NCI-H2081 treated with DMSO at 0.1 percent for 48 hours (cell line): ENCODE data around the gene GARIN3.
"Not testable (repeated sequence)": the region's sequence is repeated elsewhere in the genome, so short reads cannot be mapped to it uniquely, and the experiment has no call there.

Source experiments
- DNase-seq: peaks from one replicate; lab custom pipeline; 2025; lab: John Stamatoyannopoulos, UW

The GARIN3 gene

DNA sequence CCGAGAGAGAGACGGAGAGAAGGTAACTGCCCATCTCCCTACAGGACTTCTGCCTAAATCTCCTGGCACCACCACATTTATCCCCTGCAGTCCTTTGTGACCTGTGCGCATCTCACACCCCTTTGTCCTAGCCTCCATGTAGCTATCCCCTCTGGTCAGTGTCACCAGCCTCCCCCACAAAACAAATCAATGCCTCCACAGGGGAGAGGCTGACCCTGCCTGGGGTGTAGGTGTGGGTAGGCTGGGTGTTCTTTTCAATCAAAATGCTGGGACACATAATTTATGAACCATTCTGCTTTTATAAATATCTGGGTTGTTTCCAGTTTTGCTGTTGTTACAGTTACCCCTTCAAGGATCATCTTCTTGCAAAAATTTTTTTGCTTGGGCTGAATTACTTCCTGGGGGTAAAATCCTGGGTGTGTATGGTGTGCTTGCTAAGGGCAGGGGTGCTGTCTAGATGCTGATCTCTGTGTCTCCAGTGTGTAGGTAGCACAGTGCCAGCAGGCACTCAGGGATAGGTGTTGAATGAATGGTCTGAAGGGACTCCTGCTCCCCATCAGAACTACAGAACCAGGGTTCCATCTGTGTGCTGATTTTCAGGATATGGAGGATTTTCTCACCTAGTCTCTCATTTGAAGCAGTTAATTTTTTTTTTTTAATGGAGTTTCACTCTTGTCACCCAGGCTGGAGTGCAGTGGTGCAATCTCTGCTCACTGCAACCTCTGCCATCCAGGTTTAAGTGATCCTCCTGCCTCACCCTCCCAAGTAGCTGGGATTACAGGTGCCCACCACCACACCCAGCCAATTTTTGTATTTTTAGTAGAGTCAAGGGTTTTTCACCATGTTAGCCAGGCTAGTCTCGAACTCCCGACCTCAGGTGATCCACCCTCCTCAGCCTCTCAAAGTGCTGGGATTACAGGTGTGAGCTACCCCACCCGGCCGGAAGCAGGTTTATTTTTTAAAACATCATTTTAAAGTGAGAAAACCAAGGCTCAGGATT lies at the start of gene GARIN3:
TSS of gene GARIN3 (minus strand) at position 51 of the 1,000 bp plus-strand sequence. CDS start 96 bp downstream, outside the sequence.
- no peak for DNase-seq

DNA sequence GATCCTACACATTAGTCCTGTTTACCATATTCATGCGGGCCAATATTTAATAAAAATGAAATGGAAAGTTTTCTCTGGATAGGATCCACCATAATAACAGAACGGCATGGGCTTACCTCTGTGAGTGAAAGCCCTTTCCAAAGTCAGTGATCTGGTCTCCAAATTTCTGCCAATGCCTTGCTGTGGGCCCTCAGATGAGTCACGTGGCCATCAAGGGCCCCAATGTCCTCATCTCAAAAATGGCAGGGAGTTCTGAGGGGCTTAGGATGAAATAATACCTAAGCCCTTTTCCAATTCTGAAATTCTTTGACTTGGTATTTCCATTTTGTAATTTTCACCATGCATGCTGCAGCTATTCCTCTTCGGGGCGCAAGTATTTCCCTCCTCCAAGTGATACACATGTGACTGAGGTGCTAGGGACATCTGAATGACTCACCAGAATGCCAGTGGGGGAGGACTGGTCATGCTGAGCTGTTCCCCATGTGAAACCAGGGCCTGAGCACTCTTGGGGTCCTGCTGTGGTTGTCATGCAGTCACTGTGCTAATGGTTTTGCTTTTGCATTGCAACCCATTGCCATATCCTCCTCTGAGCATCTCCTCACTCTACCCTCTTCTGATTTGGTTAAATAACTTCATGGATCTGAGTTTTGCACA lies 49.6 kb upstream of the GARIN3 start:
- DNase-seq: no peak

DNA sequence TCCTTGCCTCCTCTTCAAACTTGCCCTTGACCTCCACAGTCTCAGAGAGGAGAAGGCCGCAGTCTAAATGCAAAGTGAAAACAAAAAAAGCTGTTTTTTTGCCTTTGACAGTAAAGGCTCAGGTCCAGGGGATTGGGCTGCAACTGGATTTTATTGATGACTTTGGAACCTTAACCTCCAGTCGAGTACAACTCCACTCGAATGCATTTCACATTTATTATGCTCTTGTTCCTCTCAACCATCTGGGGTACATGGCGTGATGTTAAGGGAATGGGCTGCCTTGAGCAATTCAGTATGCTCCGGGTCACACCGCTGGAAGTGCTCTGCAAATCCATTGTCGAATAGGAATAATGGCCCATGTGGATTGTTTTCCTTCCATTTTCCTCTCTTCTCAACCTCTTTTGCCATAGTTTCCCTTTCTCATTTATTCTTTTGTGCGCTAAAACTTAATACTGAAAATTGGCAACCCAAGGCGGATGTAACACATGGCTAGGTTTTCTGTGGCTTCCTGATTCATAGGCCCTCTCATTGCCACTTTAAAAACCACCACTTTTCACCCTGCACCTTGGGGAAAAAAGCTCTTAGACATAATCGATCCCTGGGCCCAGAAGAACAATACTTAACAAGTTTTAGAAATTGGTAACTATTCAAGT lies 48.9 kb upstream of the GARIN3 start:
- DNase-seq: no peak

DNA sequence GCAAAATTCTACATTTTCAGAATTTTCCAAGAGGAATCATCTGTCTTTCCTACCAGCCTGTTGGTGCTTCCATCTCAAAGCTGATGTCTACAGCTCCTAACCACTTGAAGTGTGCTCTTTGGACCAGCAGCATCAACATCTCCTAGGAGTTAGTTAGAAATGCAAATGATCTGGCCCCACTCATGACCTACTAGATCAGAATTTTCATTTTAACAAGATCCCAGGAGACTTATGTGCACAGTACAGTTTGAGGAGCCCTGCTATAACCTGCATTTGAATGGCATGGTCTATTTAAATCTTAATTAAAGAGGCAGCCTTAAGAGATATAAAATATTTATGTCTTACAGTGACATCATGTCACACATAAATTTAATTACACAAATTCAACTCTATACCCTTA lies 48.4 kb upstream of the GARIN3 start:
- no peak for DNase-seq

DNA sequence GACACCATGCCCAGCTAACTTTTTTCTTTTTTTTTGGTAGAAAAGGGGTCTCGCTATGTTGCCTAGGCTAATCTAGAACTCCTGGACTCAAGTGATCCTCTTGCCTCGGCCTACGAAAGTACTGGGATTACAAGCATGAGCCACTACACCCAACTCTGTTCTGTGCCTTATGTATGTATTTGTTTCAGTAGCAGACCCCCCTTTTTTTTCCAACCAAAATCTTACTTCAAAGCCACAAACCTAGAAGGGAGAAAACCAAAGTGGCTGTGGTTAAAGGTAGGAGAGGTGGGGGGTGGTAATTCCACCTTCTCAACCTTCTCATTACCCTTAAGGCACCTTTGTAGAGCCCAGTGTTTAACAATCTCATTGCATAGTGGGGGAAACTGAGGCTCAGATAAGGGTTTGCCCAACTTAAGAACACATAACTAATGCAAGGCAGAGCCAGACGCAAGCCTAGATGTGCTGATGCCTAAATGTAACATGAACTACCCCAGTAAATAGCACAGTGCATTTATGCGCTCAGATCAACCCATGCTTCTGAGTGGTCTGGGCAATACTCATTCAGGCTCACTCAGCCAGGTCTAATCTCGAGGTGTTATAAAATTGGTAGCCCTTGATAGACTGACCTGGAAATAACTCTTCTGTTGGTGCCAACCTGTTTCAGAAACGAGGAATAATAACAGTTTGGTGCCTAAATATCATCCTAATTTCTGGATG lies 47.6 kb upstream of the GARIN3 start:
- no peak for DNase-seq

DNA sequence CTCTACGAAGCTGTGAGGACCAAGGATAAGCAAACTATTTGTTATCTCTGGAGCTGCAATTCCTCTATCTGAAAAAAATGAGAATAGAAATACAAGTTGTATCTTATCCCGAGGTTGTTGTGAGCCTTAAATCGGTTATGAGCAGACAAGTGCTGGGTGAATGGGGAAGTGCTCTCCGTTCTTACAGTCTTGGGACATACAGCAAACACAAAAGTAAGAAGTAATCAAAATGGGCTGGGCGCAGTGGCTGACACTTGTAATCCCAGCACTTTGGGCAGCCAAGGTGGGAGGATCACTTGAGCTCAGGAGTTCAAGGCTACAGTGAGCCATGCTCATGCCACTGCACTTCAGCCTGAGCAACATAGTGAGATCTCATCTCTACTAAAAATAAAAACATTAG lies 46.2 kb upstream of the GARIN3 start:
- DNase-seq: no peak

DNA sequence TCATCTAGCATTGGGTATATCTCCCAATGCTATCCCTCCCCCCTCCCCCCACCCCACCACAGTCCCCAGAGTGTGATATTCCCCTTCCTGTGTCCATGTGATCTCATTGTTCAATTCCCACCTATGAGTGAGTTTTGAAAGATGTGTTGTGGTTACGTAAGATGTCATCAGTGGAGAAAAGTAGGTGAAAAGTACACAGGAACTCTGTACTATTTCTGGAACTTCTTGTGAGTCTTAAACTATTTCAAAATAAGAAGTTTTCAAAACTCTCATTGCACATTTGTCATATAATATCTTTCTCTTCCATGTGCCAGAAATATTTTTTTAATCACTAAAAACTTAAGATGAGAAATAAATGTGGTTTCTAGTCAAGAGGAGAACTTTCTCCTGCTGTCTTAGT lies 44.6 kb upstream of the GARIN3 start:
- not testable (repeated sequence) for DNase-seq

DNA sequence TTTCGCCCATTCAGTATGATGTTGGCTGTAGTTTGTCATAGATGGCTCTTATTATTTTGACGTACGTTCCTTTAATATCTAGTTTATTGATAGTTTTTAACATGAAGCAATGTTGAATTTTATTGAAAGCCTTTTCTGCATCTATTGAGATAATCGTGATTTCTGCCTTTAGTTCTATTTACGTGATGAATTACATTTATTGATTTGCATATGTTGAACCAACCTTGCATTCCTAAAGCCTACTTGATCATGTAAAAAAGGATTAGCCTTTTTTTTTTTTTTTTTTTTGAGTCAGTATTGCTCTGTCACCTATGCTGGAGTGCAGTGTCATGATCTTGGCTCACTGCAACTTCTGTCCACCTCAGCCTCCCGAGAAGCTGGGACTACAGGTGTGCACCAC lies 39.6 kb upstream of the GARIN3 start:
- DNase-seq: no peak

DNA sequence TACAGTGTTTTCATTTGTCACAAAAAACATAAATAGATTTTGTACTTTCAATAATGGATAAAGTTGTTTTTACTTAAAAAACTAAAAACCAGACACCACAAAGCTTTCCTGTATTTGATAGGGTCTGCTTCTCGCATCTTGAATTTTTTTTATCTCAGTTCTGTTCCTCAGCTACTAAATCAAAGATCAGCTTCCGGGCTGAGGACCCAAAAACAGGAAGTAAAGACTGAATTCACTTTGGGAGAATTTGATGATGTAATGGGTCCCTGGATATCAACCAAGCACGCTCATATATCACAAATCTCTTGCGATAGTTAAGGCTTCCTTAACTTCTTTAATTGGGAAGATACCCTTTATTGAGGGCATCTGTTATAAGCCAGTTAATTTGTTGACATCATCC lies 38.7 kb upstream of the GARIN3 start:
- DNase-seq: no peak

DNA sequence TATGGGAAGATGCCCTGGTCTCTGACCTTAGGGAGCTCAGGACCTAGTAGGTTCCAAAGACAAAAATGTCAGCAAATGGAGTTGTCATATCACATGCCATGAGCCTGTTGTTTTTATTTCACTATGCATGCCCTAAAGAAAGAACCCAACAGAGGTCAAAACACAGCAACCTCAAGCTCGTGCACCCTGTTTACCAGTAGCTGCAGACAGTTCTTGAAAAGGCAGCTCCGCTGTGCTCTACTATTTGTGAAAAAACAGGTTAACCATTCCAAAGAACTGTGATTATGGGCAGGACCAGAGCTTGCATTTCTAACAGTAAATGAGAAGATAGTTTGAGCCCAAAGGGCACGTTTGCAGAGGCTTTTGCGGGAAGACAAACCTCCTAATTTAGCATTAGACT lies 37.4 kb upstream of the GARIN3 start:
- no peak for DNase-seq

DNA sequence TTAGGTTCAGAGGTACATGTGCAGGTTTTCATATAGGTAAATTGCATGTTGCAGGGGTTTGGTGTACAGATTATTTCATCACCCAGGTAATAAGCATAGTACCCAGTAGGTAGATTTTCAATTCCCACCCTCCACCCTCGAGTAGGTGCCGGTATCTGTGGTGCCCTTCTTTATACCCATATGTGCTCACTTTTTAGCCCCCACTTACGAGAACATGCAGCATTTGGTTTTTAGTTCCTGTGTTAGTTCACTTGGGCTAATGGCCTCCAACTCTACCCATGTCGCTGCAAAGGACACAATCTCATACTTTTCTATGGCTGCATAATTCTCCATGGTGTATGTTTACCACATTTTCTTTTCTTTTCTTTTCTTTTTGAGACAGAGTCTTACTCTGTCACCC lies 35.8 kb upstream of the GARIN3 start:
- DNase-seq: no peak

DNA sequence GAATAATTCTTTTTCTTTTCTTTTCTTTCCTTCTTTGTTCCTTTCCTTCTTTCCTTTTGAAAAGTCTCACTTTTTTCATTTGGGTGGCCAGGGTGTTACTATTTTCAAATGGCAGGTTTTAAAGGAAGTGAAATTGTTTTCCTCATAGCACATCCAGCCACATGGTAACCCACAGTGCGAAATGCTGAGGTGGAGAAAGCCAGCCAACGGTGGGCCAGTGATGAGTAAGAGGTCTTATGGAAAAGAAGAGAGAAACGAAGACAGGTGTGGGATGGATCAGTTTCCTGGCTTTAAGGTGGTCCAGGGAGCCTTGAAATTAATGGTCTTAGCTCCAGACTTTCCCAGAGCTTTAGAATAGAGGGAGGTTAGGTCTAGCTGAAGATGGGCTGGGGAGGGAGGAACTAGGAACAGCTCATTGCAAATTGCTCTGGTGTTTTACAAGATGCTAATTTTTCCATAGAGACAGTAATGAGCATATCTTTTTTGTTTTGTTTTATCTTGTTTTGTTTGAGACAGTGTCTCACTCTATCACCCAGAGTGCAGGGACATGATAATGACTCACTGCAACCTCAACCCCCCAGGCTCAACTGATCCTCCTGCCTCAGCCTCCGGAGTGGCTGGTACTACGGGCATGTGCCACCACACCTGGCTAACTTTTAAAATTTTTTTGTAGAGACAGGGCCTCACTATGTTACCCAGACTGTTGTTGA lies 32.4 kb upstream of the GARIN3 start:
- DNase-seq: no peak

DNA sequence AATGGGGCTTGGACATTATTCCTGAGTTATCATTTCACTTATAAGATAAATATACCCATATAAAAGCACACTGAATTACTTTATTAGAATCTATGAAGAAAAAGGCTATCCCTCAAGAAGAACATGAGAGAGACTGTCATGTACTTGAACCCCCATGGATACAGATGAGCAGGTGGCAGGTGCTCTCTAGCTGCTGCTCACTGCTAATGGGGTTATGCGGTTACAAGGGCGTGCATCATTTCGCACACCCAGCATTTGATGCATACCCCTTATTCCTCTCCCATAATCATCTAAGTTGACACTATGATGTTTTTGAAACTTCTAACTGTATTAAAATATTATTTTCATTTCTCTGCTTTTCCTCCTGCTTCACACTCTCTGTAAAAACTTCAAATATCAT lies 31.0 kb upstream of the GARIN3 start:
- no peak for DNase-seq

DNA sequence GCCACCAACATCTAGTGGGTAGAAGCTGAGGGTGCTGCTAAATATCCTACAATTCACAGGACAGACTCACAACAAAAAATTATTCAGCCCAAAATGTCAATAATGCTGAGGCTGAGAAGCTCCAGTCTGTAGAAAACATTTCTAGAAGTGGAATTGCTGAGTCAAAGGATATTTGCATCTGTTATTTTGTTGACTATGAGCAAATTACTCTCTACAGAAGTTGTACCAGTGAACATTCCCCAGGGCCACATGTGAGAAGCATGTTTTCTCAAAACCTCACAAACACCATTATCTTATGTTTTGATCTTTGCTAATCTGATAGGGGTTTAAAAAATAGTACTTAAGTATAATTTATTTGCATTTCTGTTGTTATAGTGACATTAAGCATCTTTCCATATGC lies 30.0 kb upstream of the GARIN3 start:
- DNase-seq: no peak

DNA sequence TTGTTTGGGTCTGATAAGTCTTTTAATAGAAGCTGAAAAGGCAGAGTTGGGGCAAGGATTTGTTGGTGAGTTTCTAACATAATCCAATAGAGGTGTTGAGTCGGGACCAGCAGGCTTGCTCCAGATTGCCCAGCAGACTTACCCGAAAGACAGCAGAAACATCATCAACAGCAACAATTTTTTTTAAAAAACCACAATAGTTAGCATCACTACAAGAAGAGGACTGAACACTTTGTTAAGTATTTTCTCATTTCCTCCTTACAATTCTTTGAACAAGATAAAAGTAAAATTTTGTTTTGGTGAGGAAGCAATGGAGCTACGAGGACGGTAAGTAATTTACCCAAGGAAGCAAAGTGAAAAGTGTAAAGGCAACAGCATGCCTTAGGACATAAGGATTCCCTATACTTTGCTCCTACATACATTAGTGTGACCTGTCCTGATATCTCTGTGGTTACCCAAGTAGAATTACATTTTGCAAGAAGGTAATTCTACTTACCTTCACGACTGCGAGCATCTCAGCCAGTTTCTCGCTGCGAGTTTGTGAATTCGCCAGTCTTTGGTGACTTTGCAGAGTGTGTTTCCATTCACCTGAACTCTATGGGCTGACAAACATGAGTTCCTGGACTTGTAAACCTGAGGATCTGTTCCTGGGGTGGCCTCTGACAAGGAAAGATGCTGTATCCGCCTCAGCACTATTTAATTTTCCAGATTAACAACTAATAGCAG lies 27.8 kb upstream of the GARIN3 start:
- no peak for DNase-seq

DNA sequence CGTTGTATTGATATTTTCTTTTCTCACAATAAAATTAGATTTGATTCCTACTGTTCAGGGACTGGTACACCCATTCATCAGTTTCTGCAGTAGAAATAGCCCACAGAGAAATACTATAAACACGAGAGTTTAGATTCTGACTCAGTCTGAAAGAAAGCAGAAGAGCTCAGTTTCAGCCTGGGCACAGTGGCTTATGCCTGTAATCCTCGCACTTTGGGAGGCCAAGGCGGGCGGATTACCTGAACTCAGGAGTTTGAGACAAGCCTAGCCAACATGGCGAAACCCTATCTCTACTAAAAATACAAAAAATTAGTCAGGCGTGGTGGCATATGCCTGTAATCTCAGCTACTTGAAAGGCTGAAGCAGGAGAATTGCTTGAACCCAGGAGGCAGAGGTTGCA lies 23.2 kb upstream of the GARIN3 start:
- DNase-seq: no peak

DNA sequence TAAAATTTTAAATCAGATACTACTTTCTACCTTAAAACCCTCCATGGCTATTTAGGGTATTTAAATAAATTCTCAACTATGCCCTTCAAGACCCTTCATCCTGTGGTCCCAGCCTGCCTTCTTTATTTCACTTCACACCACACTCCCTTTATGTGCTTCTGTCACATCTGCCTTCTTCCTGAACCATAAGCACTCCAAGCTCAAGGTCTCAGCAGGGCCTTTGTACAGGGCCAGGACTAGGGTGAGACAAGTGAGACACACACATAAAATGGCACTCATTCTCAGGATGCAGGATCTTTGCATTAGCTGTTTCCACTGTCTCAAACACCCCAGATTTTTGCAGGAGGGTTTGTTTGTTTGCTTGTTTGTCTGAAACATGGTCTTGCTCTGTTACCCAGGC lies 22.2 kb upstream of the GARIN3 start:
- DNase-seq: no peak

DNA sequence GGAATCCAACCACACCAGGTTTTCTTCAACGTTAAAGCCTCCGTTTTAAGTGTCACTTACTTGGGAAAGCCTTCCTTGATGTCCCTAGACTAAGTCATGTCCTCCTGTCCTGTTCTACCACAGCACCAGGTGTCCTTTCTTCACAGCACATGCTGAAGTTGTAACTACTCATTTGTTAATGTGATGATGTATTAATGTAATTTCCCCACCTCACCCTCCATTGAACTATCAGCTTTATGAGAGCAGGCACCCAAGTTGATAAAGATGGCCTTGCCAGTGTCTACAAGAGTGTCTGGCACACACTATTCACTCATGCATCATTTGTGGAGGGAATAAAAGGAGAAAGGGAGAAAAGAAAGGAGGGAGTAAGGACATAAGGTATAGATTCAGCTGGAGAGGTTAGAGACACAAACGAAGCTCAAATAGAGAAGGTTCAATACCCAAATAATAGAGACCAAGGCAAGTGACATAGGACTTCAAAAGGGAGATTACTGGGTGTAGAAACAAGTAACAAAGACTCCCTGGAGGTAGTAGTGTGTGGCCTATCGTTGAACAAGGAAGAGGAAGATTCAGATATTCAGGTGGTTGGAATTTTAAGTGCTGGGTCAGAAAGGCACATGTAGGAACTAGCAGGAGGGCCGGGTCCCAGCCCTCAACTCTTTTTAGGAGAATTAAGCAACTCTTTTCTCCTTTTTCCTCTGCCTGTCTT lies 21.1 kb upstream of the GARIN3 start:
- no peak for DNase-seq

DNA sequence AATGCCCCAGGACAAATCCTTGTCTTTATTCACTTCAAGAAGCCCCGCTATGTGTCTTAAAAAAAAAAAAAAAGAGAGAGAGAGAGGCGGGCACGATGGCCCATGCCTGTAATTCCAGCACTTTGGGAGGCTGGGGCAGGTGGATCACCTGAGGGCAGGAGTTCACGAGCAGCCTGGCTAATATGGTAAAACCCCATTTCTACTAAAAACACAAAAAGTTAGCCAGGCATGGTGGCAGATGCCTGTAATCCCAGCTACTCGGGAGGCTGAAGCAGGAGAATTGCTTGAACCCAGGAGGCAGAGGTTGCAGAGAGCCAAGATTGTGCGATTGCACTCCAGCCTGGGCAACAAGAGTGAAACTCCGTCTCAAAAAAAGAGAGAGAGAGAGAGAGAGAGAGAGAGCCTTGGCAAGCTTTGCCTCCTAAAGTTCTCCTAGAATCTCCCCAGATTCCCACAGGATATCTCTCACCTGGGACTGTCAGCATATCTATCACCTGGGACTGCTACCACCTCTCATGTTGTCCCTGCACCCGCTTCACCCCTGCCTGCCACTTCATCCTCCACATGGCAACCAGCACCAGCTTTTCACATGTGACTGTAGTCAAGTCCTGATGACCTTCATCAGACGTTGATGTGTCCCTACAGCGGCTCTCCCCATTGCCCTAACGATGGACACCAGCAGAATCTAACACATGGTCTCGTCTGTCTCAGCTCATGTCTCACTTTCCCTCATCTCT lies 20.4 kb upstream of the GARIN3 start:
- no peak for DNase-seq
